Stimulated activated CD4-positive, alpha-beta T cell treated with anti-CD3 and anti-CD28 coated beads, Interleukin-2, amount 100 ng/mL, for 24 hours (primary cell): ENCODE measurements around the gene ROCK2.
A peak's percentile ranks its signal among the peaks of the same experiment; 100 is the strongest.

Experiments used
- DNase-seq, 2 donors: peaks; one replicate each; pipeline ENCODE4 v3.0.0-alpha.2; 2020

ROCK2 gene

DNA sequence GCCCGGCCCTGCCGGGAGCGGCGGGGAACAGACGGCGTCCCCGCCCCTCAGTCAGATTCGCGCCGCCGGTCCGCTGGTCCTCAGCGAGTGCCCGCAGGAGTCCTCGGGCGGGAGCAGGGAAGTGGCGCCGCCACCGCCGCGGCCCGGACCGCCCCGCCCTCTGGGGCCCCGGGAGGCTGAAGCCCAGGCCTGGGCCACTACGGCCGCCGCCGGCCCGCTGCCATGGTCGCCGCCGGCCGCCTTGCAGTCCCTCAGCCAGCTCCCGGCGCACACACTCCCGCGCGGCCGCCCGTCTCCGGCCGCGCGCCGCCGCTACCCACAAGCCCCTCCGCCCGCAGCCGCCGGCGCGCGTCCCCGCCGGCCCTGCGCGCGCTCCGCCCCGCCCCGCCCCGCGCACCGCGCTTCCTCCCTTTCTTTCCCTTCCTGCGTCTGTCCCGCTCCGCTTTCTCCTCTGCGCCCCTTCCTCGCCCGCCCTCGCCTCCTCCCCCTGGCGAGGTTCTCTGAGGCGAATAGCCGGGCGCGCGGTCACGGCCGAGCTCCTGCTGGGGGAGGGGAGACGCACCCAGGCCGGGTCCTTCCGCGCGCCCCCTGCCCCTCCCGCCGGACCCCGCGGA is at the start of gene ROCK2:
TSS of gene ROCK2 (minus strand) at position 295 of the 614 bp plus-strand sequence. CDS start 500 bp downstream, outside the sequence.
- DNase-seq, result peak; percentile 73 to 81

DNA sequence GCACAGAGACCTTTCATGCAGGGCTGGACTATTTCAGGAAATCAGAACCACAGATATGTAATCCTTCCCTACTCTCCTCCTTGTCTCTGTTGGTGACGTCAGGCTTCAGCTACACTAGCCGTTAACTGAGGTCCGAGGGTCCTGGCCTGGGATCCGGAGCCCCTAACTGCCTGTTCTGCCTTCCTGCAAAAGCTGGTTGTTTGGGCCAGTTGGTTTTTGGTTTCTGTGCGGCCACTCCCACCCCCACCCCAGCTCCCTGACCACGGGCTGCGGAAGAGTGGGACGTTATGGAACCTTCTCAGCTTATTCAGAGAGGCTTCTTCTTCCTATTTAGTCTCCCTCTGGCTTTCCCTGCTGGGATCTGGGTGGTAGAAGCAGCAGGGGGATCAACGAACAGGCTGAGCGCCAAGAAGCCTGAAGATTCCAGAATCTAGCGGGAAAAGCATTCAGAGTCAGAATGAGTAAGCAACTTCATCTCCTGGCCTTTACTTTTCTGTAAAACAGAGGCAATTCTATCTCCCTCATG is 49.3 kb upstream of the ROCK2 start:
- DNase-seq, result no peak

DNA sequence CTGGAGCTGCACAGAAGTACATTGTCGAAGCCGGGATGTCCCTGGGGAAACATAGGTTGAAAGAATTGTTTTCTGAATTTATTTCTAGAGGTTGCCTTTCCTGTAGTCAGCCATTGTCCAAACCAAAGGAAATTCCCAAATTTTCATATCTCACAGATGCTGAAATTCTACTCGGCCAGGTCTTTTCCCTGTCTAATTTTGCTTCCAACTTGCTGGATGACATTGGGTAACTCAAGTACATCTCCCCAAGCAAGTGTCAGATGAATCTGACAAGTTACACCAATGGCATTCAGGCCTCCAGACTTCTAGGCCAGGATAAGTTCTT is 47.5 kb upstream of the ROCK2 start:
- no peak for DNase-seq

DNA sequence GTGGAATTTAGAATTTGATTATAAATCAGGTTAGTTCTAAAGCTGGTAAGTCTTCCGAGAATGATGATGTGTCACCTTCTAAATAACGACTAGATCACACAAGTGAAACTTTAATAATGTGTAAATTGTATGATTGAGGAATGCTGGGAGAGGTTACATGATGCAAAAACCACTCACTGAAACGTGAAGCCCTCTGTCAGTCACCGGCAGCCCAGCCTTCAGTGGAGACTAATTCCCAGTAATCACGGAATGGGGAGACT is 45.9 kb upstream of the ROCK2 start:
- DNase-seq, result no peak

DNA sequence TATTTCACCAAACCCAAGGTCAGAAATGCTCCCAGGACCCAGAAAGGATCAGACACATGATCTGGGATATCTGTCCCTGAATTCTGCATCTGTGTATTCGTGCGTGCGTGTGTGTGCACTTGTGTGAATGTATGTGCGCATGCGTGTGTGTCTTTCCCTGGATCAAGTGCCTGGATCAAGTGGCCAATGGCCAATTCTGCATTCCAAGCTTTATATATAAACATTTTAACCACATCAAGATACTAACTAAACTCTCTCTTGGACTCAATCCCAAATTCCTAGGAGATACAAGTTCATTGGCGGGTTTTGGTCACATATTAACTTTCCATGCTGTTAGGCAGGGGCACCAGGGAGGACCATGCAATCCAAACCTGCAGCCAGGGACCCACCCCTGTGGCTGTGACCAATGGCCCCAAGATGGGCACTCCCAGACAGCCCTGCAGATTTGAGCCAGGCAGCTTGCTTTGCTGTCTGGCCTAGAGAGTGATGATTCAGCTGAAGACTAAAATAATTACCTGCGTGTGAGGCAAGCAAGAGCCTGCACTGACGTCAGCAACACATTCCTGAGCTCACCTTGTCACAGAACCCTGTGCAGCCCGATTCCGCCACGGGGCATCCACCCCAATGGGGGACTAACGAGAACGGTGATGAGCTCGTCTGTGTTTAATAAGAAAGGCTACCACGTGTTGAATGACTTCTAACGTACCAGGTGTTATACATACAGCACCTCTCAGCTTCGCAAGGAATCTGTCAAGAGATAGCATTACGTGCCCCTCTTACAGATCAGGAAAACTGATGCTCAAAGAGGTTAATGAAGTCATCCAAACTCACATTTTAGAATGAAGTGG is 45.3 kb upstream of the ROCK2 start:
- no peak for DNase-seq

DNA sequence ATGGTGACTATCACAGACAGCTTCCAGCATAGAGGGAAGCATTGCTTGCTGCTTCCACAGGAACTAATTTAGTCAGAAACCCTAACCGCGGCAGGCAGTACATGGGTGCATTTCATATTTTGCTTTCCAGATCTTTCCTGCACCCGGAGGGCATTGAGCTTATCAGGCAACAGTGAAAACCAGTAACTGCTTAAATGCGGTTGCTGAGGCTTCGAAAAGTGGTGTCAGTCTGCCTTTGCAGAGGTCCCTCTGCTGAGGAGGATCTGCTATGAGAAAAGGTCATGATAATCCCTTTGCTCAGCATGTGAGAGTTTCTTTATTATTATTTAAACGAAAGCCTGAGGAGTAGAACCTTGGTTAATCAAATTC is 44.6 kb upstream of the ROCK2 start:
- DNase-seq, result no peak

DNA sequence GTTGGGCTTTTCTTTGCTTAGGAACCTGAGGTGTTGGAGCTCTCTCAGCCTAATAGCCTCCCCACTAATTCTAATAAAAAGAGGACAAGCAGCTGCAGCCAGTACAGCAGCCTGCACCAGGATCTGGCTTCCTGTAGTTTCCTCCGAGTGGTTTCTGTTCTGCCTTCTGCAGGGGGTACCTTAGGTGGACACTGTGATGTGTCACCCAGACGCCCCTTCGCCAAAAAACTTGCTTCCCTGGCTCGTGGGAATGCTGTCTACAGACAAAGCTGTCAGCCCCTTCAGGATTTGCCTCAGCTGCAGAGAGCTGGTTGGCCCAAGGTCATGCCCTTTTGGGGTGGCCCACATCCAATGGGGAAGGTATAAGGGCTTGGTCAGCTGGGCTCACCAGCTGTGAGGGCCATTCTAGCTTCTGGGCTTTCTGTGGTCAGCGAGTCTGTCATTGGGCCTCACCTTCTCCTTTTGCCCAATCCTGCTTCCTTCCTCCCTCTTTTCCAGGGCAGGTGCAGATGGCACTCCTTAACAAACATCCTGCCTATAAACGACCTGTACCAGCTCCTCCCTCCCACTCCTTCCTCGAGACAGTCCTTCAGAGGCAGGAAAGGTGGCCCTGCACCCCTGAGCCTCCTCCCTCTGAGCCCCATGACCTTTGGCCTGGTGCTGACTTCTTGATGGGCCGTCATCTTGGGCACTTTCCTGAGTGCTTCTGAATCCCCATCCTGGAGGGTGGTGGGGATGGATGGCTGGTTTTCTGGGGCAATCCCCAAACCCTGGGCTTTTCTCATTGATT is 44.0 kb upstream of the ROCK2 start:
- DNase-seq, result no peak

DNA sequence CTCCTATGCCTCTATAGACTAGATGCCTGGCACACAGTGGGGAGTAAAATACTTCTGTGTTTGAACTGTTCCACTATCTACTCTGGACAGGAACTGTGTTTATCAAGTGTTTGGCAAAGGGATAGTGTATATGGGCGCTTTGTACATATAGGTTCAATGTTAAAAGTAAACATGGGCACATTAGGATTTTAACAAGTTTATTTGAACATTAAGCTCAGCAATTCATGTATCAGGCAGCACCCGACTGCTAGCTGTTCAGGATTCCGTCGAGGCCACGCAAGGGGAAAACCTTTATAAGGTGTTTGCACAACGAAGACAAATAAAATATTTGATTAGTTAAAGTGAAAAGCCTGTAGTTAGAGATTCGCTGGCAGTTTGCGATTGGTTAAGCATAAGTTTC is 43.4 kb upstream of the ROCK2 start:
- no peak for DNase-seq

DNA sequence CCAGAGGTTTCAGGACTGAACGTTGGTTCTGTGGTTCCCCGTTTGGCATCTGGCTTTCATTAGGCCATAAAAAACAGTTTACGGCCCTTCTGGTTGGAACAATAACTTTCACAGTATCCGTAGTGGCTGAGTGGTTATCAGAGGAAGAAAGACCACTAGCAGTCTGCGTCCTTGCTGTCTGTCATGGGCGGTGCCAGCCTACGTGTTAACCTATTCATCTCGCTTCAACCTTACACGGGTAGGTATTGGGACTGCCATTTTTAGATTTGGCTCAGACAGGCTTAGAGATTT is 42.6 kb upstream of the ROCK2 start:
- no peak for DNase-seq

DNA sequence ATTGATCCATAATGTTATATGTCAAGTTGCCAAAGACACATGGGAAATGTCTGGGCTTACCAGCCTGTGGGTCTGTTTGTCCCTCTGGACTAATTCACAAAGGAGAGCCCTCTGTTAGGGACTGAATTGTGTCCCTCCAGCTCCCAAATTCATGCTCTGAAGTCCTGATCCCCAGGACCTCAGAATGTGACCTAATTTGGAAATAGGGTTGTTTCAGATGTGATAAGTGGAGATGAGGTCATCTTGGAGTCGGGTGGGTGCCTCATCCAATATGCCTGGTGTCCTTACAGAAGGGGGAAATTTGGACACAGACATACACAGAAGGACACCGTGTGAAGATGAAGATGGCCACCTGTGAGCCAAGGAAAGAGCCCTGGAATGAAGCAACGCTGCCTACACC is 41.4 kb upstream of the ROCK2 start:
- no peak for DNase-seq

DNA sequence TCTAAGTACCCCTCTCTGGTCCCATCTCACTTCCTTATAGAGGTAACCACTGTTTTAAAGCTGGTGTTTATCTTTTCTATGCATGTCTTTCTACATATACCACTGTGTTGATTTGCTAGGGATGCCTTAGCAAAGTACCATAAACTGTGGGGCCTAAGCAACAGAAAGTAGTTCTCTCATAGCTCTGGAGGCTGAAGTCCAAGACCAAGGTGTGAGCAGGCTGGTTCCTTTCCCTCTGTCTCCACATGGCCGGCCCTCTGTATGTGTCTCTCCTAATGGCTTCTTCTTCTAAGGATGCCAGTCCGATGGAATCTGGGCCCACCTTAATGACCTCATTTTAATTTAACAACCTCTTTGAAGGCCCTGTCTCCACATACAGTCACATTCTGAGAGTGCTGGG is 40.8 kb upstream of the ROCK2 start:
- no peak for DNase-seq

DNA sequence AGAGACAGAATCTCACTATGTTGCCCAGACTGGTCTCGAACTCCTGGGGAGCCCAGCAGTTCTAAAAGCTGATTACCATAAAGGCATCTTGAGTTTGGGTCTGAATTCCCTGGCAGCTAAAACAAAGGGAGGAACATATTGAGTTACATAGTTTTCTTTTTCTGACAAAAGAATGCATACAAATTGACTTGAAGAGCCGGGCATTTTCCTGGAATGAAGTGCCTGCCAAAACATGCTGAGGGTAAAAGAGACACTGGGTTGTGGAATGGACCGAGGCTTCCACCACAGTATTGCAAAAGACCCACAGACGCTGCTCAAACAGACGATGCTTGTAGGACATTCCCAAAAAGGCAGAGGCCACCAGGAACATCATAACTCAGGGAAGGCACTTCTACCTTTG is 35.1 kb upstream of the ROCK2 start:
- DNase-seq, result no peak

DNA sequence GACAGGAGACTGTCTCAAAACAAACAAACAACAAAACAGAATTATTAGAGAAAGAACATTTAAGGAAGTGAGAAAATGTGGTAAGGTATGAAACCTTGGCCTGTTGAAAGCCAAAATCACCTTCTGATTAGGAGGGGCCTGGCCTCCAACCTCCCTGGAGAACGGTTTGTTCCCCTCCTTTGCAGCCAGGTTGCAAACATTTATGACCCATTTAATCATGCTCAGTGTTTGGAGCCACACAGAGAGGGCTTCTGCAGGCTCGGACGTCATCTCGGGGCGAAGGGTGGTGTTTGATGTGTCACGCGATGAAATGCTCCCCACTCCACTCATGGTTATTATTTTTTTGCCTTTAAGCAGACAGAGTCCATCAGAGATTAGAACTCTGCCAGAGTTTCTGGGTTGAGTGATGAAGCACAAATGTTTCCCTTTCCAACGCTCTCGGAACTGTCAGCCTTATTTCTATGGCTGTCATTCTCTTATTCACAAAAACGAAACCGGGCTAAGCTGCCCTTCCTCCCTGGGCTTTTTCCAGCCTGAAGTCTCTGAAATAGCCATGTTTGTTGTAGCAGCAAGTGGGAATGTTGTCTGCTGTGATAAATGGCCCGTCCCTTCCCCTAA is 33.6 kb upstream of the ROCK2 start:
- no peak for DNase-seq

DNA sequence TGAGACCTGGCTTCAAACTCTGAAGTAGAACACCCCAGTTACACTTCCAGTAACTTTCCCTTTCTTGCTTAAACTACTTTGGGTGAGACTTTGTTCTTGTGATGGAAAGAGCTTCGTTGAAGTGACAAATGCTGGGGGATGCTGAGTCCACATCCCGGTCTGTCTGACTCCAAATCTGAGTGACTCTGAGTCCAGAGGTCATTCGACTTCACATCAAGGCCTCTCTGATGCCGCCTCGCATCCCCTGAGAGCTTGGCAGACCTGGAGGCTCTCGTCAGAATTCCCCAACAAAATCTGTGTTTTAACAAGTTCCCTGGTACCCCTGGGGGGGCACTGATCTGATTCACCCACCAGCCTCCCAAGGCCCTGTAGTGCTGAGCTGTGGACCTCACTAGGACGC is 31.6 kb upstream of the ROCK2 start:
- no peak for DNase-seq

DNA sequence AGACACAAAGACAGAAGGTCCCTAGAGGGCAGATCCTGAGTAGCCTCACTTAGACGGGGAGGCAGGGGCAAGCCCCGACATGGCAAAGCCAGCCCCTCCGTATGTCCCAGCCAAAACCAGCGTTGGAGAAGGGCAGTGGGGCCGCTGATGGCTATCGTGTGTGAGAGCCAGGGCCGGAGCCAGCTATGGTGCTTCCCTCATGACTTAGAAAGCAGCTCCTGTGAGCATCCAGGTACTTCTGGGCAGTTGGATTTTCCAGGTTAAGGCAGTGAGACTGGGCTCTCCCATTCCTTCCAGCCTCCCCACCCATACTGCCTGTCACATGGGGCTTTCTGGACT is 31.2 kb upstream of the ROCK2 start:
- no peak for DNase-seq

DNA sequence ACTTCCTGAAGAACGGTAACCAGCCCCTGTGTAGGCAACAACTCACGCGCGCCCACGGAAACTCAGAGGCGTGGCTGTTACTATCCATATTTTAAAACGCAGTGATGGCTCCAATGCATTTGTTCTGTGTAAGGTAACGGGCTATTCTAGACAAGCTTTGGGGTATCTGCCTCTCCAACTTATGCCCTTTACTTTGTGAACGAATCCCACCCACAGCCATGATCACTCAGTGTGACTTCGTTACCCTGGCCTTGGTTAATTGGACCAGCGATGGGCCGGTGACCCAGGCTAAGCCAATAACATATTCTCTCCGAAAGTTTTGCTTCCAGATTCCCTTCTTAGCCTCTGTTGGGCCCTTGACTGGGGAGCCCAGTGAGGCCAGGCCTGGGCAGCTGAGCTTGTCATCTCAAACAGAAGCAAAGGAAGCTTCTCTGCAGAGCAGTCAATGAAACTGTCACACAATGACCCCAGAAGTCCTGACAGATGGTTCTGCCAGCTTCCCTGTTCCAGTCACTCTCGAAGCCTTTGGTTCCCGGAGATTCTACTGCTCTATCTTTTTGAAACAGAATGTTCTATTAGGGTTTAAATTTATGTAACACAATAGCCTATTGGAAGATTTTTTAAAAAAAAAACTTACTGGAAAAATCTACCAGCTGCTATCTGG is 30.7 kb upstream of the ROCK2 start:
- DNase-seq, result no peak

DNA sequence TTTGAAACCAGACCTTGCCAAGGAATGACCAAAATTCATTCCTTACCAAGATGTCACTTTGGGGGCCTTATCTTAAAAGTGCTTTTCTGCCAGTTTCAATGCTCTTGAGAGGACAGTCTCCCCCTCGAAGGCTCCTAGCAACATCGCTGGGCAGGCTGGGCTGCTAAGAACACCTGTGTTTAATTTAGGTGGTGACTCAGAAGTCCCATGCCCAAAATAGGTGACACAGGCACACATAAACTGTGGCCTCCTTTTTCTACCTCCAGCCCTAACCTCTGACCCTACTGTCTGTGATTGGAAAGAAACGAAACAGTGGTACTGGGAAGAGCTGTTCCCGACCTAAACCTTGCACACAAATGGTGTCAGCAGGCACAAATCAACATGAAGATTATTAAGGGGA is 28.7 kb upstream of the ROCK2 start:
- no peak for DNase-seq

DNA sequence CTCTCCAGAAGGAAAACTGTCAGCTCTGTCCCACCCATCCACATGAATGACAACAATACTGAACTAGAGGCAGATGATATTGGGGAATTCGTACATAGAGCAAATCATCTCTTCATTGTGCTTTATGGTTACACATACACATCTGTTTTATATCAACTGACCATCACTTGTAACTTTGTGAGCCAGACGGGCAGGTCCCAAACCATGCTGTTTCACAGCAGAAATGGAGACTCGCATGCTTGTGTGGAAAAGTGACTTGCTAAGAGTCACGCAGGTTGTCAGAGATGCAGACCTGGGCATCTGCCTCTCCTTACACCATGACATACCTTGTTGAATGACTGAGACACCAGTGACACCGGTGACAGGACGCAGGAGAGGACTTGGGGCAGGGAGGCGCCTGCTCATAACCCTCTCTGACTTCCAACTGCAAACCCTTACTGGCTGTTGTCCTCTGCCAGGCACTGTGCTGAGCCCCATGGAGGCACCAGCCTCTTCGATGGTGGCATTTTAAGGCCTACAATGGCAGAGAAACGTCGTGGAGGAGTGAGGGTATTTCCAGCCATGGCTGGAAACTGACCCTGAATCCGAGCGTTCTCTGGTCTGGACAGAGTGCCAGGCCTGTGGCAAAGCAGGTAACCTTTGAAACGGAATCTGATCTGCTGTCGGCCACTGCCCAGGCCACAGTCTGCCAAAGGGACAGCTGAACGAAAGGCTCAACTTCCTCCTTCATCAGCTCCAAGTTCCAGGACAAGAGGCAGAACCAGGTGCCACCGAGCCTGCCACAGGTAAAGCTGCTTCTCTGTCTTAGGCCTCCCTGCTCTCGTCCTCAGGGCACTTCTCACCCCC is 26.9 kb upstream of the ROCK2 start:
- no peak for DNase-seq

DNA sequence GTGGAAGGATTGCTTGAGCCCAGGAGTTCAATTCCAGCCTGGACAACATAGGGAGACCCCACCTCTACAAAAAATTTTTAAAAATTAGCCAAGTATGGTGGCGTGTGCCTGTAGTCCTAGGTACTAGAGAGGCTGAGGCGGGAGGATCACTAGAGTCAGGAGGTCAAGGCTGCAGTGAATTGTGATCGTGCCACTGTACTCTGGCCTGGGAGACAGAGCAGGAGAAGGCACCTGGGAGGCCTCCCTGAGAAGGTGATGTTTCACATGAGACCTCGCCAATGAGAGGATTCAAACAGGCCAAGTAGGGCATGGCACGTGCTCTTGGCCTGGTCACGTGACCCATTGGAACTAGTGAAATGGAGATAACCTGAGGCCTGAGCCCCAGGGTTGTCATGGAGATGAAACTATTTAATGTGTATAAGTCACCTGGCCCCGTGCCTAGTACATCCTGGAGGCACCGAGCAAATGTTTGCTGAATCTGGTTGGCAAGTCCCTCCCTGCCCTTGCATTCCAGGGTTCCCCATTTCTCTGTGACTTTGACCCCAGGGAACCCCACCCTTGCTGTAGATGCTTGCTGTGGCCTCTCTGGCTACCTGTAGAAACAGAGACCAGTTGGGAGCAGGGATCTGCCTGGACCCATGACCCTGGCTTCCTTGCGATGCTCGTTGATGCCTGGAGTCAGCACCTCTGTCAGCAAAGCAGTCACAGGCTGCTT is 26.1 kb upstream of the ROCK2 start:
- no peak for DNase-seq

DNA sequence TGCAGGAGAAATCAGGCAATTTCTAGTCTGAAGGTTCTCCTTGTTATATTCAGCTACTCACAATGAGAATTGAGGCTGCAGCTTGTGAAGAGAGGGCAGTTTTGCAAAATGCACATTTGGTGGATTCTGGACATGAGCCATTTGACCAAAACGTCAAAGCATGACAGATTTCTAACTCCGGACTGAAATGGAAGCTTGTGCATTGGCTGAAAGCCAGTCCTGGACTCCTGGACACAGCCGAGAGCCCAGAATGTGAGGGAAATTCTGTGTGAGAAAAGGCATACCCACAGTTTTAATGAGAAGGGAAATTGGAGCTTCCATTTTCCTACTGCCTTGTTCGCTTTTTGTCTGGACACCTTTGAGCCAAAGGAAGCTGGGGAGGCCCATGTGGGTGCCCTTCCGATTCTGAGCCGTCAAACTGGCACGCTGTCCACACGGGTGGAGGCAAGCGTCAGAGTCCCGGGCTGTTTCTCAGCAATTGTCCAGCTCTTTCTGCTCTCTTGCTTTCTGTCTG is 23.7 kb upstream of the ROCK2 start:
- DNase-seq, result no peak

DNA sequence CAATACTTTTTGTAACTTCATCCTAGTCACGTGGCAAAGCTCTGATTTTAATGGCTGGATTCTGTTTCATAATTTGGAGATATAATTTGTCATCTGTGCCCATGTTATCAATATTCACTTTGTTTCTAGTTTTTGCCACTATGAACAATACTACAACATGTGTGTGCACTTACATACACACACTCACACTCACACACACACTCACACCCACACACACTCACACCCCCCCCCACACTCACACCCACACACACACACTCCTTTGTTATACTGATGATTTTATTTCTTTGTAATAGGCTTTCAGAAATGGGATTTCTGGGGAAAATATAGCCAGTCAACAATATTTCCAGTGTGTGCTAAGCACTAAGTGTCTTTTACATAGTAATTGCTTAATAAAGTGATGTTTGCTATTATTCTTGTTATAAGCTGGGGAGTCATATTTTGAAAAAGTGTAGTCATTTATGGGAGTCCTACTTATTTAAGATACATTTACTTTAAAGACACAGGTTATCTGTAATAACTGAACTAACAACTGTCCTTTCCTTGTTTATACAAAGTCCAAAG is 22.8 kb upstream of the ROCK2 start:
- DNase-seq, result no peak
